Loucy (cell line): Measurements from ENCODE around the gene C11orf52.

Experiments
- H2AFZ ChIP-seq: fragments of 200-600 bp; sonication (generic); 2 replicates; pipeline ENCODE4 v1.6.0; 2016; ENCODE audit warnings: antibody characterized with exemption, mild to moderate bottlenecking, low read length, moderate library complexity
- H3F3A ChIP-seq: fragments of 200-600 bp; 2 replicates; pipeline ENCODE4 v1.6.0; 2016; ENCODE audit warnings: antibody characterized with exemption, low read depth, mild to moderate bottlenecking
- H3K27me3 ChIP-seq: fragments of 200-600 bp; sonication (generic); 2 replicates; pipeline ENCODE4 v1.6.1; 2014; ENCODE audit warnings: low read length, mild to moderate bottlenecking; ENCODE audit not compliant: insufficient read depth, poor library complexity, severe bottlenecking
- H3K36me3 ChIP-seq: fragments of 200-600 bp; sonication (generic); 2 replicates; pipeline ENCODE4 v1.6.1; 2016; ENCODE audit warnings: low read length; ENCODE audit not compliant: insufficient read depth
- H3K4me1 ChIP-seq: fragments of 200-600 bp; sonication (generic); 2 replicates; pipeline ENCODE4 v1.5.1; 2014; ENCODE audit warnings: low read length, mild to moderate bottlenecking; ENCODE audit not compliant: insufficient read depth, poor library complexity, severe bottlenecking
- H3K4me2 ChIP-seq: fragments of 200-600 bp; sonication (generic); 2 replicates; pipeline ENCODE4 v1.6.0; 2014; ENCODE audit warnings: antibody characterized with exemption, low read length, low read depth, mild to moderate bottlenecking; ENCODE audit not compliant: poor library complexity, severe bottlenecking
- H3K4me3 ChIP-seq: fragments of 200-600 bp; sonication (generic); 2 replicates; pipeline ENCODE4 v1.5.1; 2014; ENCODE audit warnings: low read length, mild to moderate bottlenecking, mixed read lengths; ENCODE audit not compliant: poor library complexity, severe bottlenecking
- H3K79me2 ChIP-seq: fragments of 200-600 bp; sonication (generic); 2 replicates; pipeline ENCODE4 v1.6.1; 2014; ENCODE audit warnings: low read length; ENCODE audit not compliant: insufficient read depth
- H3K9ac ChIP-seq: fragments of 200-600 bp; sonication (generic); 2 replicates; pipeline ENCODE4 v1.6.0; 2014; ENCODE audit warnings: mild to moderate bottlenecking, low read depth, low read length, moderate library complexity; ENCODE audit not compliant: poor library complexity, severe bottlenecking
- H3K9me2 ChIP-seq: fragments of 200-600 bp; sonication (generic); replicated peaks from 2 replicates; pipeline ENCODE4 v1.6.1; 2016; ENCODE audit warnings: low read depth, low read length, mixed read lengths
- H3K9me3 ChIP-seq: fragments of 200-600 bp; sonication (generic); 2 replicates; pipeline ENCODE4 v1.6.1; 2014; ENCODE audit warnings: mild to moderate bottlenecking, antibody characterized with exemption, low read length, low read depth; ENCODE audit not compliant: insufficient read depth
- H4K20me1 ChIP-seq: fragments of 200-600 bp; sonication (generic); 2 replicates; pipeline ENCODE4 v1.6.0; 2014; ENCODE audit warnings: antibody characterized with exemption, low read length, mild to moderate bottlenecking; ENCODE audit not compliant: insufficient read depth, poor library complexity, severe bottlenecking
- EZH2phosphoT487 ChIP-seq: fragments of 200-600 bp; IDR thresholded peaks from 2 replicates; pipeline ENCODE4 v1.6.1; 2018; ENCODE audit warnings: antibody characterized with exemption, mild to moderate bottlenecking, moderate library complexity, borderline replicate concordance
- TF ChIP-seq, protein P1 (sequence below): fragments of 200-600 bp; sonication (generic); conservative IDR thresholded peaks from 2 replicates; pipeline ENCODE4 v1.5.1; 2014; ENCODE audit warnings: mild to moderate bottlenecking, antibody characterized with exemption, low read length

The C11orf52 gene

GRCh38 chr11:111946499-111946898, 27.8 kb downstream of the C11orf52 start:
- peaks cover under 1% of the 10 kb centered on the region; the same call in 1 of the 2 replicates for H3K9me3 ChIP-seq
- H3K36me3 ChIP-seq, result no peaks in the 10 kb centered on the region
- TF ChIP-seq EZH2phosphoT487, result no peak
- TF ChIP-seq, protein P1, sequence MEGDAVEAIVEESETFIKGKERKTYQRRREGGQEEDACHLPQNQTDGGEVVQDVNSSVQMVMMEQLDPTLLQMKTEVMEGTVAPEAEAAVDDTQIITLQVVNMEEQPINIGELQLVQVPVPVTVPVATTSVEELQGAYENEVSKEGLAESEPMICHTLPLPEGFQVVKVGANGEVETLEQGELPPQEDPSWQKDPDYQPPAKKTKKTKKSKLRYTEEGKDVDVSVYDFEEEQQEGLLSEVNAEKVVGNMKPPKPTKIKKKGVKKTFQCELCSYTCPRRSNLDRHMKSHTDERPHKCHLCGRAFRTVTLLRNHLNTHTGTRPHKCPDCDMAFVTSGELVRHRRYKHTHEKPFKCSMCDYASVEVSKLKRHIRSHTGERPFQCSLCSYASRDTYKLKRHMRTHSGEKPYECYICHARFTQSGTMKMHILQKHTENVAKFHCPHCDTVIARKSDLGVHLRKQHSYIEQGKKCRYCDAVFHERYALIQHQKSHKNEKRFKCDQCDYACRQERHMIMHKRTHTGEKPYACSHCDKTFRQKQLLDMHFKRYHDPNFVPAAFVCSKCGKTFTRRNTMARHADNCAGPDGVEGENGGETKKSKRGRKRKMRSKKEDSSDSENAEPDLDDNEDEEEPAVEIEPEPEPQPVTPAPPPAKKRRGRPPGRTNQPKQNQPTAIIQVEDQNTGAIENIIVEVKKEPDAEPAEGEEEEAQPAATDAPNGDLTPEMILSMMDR, result no peak
- H3K4me1 ChIP-seq, result peaks cover 34% of the 10 kb centered on the region
- no peaks in the 10 kb centered on the region for H4K20me1 ChIP-seq
- H3K4me3 ChIP-seq, result no peak overlapping the region
- H2AFZ ChIP-seq, result no peak overlapping the region
- H3K4me2 ChIP-seq, result no peak overlapping the region
- no peak overlapping the region for H3K9ac ChIP-seq
- no peaks in the 10 kb centered on the region for H3K79me2 ChIP-seq
- H3F3A ChIP-seq, result no peaks in the 10 kb centered on the region
- no peaks in the 10 kb centered on the region for H3K27me3 ChIP-seq
- no peaks in the 10 kb centered on the region for H3K9me2 ChIP-seq

GRCh38 chr11:111947143-111947542, 28.4 kb downstream of the C11orf52 start:
- H3K9ac ChIP-seq, result no peak overlapping the region
- H3F3A ChIP-seq, result no peaks in the 10 kb centered on the region
- H2AFZ ChIP-seq, result no peak overlapping the region
- H3K4me3 ChIP-seq, result no peak overlapping the region
- H4K20me1 ChIP-seq, result no peaks in the 10 kb centered on the region
- no peak overlapping the region for H3K4me2 ChIP-seq
- no peaks in the 10 kb centered on the region for H3K27me3 ChIP-seq
- TF ChIP-seq EZH2phosphoT487, result no peak
- TF ChIP-seq, protein P1, result no peak
- no peaks in the 10 kb centered on the region for H3K79me2 ChIP-seq
- no peaks in the 10 kb centered on the region for H3K9me2 ChIP-seq
- H3K9me3 ChIP-seq, result peaks cover 4% of the 10 kb centered on the region; the same call in 1 of the 2 replicates
- H3K4me1 ChIP-seq, result peaks cover 34% of the 10 kb centered on the region
- H3K36me3 ChIP-seq, result no peaks in the 10 kb centered on the region

GRCh38 chr11:111949519-111950426, 31.1 kb downstream of the C11orf52 start:
- no peaks in the 10 kb centered on the region for H3K9me2 ChIP-seq
- H3F3A ChIP-seq, result no peaks in the 10 kb centered on the region
- H4K20me1 ChIP-seq, result no peaks in the 10 kb centered on the region
- no peak overlapping the region for H3K9ac ChIP-seq
- no peak overlapping the region for H2AFZ ChIP-seq
- H3K79me2 ChIP-seq, result no peaks in the 10 kb centered on the region
- peaks cover 21% of the 10 kb centered on the region for H3K4me1 ChIP-seq
- TF ChIP-seq, protein P1, result no peak
- no peak for TF ChIP-seq EZH2phosphoT487
- no peaks in the 10 kb centered on the region for H3K27me3 ChIP-seq
- H3K9me3 ChIP-seq, result peaks cover 4% of the 10 kb centered on the region; the same call in 1 of the 2 replicates
- H3K4me3 ChIP-seq, result no peak overlapping the region
- peak overlapping the region; percentile 8 for H3K4me2 ChIP-seq
- no peaks in the 10 kb centered on the region for H3K36me3 ChIP-seq
